ENCODE results near the gene DCAF4. TPM values are rescaled to one million over a fixed set of nuclear protein-coding genes. Genes with fewer than 3 reads are reported as not detected.

DCAF4 gene
- total RNA-seq, 1 donor, result 21.0 TPM

- H4K20me1 ChIP-seq (ENCODE audit: insufficient read depth, low read length), result no peaks in the 10 kb centered on the region
- H3K4me1 ChIP-seq (ENCODE audit: insufficient read depth, low read length), result peaks cover 5% of the 10 kb centered on the region
- no peak for DNase-seq (ENCODE audit: insufficient read length, low spot score, missing footprints)
- TF ChIP-seq, protein P1, sequence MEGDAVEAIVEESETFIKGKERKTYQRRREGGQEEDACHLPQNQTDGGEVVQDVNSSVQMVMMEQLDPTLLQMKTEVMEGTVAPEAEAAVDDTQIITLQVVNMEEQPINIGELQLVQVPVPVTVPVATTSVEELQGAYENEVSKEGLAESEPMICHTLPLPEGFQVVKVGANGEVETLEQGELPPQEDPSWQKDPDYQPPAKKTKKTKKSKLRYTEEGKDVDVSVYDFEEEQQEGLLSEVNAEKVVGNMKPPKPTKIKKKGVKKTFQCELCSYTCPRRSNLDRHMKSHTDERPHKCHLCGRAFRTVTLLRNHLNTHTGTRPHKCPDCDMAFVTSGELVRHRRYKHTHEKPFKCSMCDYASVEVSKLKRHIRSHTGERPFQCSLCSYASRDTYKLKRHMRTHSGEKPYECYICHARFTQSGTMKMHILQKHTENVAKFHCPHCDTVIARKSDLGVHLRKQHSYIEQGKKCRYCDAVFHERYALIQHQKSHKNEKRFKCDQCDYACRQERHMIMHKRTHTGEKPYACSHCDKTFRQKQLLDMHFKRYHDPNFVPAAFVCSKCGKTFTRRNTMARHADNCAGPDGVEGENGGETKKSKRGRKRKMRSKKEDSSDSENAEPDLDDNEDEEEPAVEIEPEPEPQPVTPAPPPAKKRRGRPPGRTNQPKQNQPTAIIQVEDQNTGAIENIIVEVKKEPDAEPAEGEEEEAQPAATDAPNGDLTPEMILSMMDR (IDR thresholded peaks at IDR 0.05; ENCODE audit: extremely low read depth, low read depth, low read length), result no peak
- H3K27me3 ChIP-seq (ENCODE audit: insufficient read depth, low read length), result no peaks in the 10 kb centered on the region
- H3K79me2 ChIP-seq (ENCODE audit: insufficient read depth, low read length), result peaks cover 11% of the 10 kb centered on the region
- H3K4me3 ChIP-seq (ENCODE audit: insufficient read depth, low read length), result no peak overlapping the region
- H3K27ac ChIP-seq (ENCODE audit: low read depth, low read length), result no peak overlapping the region
- no peak overlapping the region for H2AFZ ChIP-seq (ENCODE audit: low read length)
- H3K9me3 ChIP-seq (ENCODE audit: low read depth, low read length), result no peaks in the 10 kb centered on the region
- H3K36me3 ChIP-seq (ENCODE audit: insufficient read depth, low read length), result no peaks in the 10 kb centered on the region
- no peak overlapping the region for H3K4me2 ChIP-seq (ENCODE audit: insufficient read depth, low read length)
Observed at GRCh38 chr14:72882463-72882862, 43.8 kb upstream of the DCAF4 start.

GRCh38 chr14:72883109-72883508 is 43.2 kb upstream of the DCAF4 start:
- Histone ChIP-seq H3K79me2 (ENCODE audit: insufficient read depth, low read length) (peaks cover 16% of the 10 kb centered on the region), H4K20me1 (ENCODE audit: insufficient read depth, low read length) (no peaks in the 10 kb centered on the region), H2AFZ (ENCODE audit: low read length) (no peak overlapping the region)

GRCh38 chr14:72883961-72884360 is 42.3 kb upstream of the DCAF4 start:
- TF ChIP-seq, protein P1 (IDR thresholded peaks at IDR 0.05; ENCODE audit: extremely low read depth, low read depth, low read length), result no peak
- no peak overlapping the region for H3K4me3 ChIP-seq (ENCODE audit: insufficient read depth, low read length)
- H3K9me3 ChIP-seq (ENCODE audit: low read depth, low read length), result no peaks in the 10 kb centered on the region
- H3K27ac ChIP-seq (ENCODE audit: low read depth, low read length), result no peak overlapping the region
- DNase-seq (ENCODE audit: insufficient read length, low spot score, missing footprints), result no peak
- peaks cover 17% of the 10 kb centered on the region for H3K79me2 ChIP-seq (ENCODE audit: insufficient read depth, low read length)
- no peaks in the 10 kb centered on the region for H3K36me3 ChIP-seq (ENCODE audit: insufficient read depth, low read length)
- peak overlapping the region; percentile 11 for H2AFZ ChIP-seq (ENCODE audit: low read length)
- H3K27me3 ChIP-seq (ENCODE audit: insufficient read depth, low read length), result no peaks in the 10 kb centered on the region
- no peak overlapping the region for H3K4me2 ChIP-seq (ENCODE audit: insufficient read depth, low read length)
- peaks cover 5% of the 10 kb centered on the region for H3K4me1 ChIP-seq (ENCODE audit: insufficient read depth, low read length)
- H4K20me1 ChIP-seq (ENCODE audit: insufficient read depth, low read length), result no peaks in the 10 kb centered on the region

More at GRCh38 chr14:72883109-72883508, 43.2 kb upstream of the DCAF4 start:
- no peaks in the 10 kb centered on the region for H3K36me3 ChIP-seq (ENCODE audit: insufficient read depth, low read length)
- no peak for DNase-seq (ENCODE audit: insufficient read length, low spot score, missing footprints)
- H3K4me1 ChIP-seq (ENCODE audit: insufficient read depth, low read length), result peaks cover 5% of the 10 kb centered on the region
- H3K9me3 ChIP-seq (ENCODE audit: low read depth, low read length), result no peaks in the 10 kb centered on the region
- H3K27ac ChIP-seq (ENCODE audit: low read depth, low read length), result no peak overlapping the region
- TF ChIP-seq, protein P1 (IDR thresholded peaks at IDR 0.05; ENCODE audit: extremely low read depth, low read depth, low read length), result no peak
- H3K27me3 ChIP-seq (ENCODE audit: insufficient read depth, low read length), result no peaks in the 10 kb centered on the region
- H3K4me3 ChIP-seq (ENCODE audit: insufficient read depth, low read length), result no peak overlapping the region
- H3K4me2 ChIP-seq (ENCODE audit: insufficient read depth, low read length), result no peak overlapping the region

DNA sequence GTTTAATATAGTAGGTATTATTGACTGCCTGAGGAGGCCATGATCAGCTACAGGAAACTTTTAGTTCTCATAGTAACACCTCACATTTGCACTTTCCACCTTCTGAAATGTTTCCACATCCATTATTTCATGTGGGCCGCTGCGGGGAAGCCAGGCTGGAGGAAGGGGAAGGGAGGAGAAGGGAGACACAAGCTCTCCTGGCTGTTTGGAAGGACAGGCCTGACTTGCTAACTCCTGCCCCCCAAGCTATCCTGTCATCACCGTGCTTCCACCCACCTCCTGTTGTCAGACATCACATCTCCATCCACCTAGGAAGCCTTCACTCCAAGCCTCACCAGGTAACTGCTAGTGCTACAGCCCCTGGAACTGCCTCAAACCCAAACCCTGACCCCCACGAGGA is 41.9 kb upstream of the DCAF4 start:
- Histone ChIP-seq H4K20me1 (ENCODE audit: insufficient read depth, low read length) (no peaks in the 10 kb centered on the region), H3K4me2 (ENCODE audit: insufficient read depth, low read length) (no peak overlapping the region), H3K27me3 (ENCODE audit: insufficient read depth, low read length) (no peaks in the 10 kb centered on the region), H3K79me2 (ENCODE audit: insufficient read depth, low read length) (peaks cover 21% of the 10 kb centered on the region), H2AFZ (ENCODE audit: low read length) (no peak overlapping the region), H3K4me1 (ENCODE audit: insufficient read depth, low read length) (peaks cover 5% of the 10 kb centered on the region), H3K9me3 (ENCODE audit: low read depth, low read length) (no peaks in the 10 kb centered on the region), H3K36me3 (ENCODE audit: insufficient read depth, low read length) (no peaks in the 10 kb centered on the region), H3K27ac (ENCODE audit: low read depth, low read length) (no peak overlapping the region), H3K4me3 (ENCODE audit: insufficient read depth, low read length) (no peak overlapping the region)
- DNase-seq (ENCODE audit: insufficient read length, low spot score, missing footprints), result no peak
- TF ChIP-seq, protein P1 (IDR thresholded peaks at IDR 0.05; ENCODE audit: extremely low read depth, low read depth, low read length), result no peak

All from osteoblast (primary cell).